Stimulated activated CD4-positive, alpha-beta T cell treated with anti-CD3 and anti-CD28 coated beads, Interleukin-1b, Interleukin-23, amount 100 ng/mL, for 4 hours (primary cell): ENCODE measurements around the gene TUFM.
"Not testable (repeated sequence)": the region's sequence is repeated elsewhere in the genome, so short reads cannot be mapped to it uniquely, and the experiment has no call there.

ENCODE experiments used
- DNase-seq, 2 donors: peaks; one replicate each; pipeline ENCODE4 v3.0.0-alpha.2; 2020; ENCODE audit warnings: low read depth in 2 of 2

TUFM gene

GRCh38 chr16:28846080-28846932, at the start of gene TUFM:
Gene TUFM, minus strand, starts transcription at chr16:28846348. Its CDS starts 79 bp downstream, at chr16:28846269.
- peak; percentile 92 to 95 for DNase-seq

- no peak for DNase-seq
These were observed 49.5 kb upstream of the TUFM start for GRCh38 chr16:28895609-28896008.

- DNase-seq = no peak
These were observed 47.1 kb upstream of the TUFM start for GRCh38 chr16:28893291-28893690.

GRCh38 chr16:28891964-28892890, 46.1 kb upstream of the TUFM start:
- DNase-seq = no peak

- DNase-seq = not testable (repeated sequence)
These were observed 44.2 kb upstream of the TUFM start for GRCh38 chr16:28890355-28890754.

- no peak for DNase-seq
These were observed 40.8 kb upstream of the TUFM start for GRCh38 chr16:28886945-28887344.

GRCh38 chr16:28884045-28884444, 37.9 kb upstream of the TUFM start:
- no peak for DNase-seq

GRCh38 chr16:28883221-28883996, 37.3 kb upstream of the TUFM start:
- DNase-seq = no peak

GRCh38 chr16:28882551-28883160, 36.5 kb upstream of the TUFM start:
- no peak for DNase-seq

GRCh38 chr16:28881565-28881964, 35.4 kb upstream of the TUFM start:
- not testable (repeated sequence) for DNase-seq

- no peak for DNase-seq
These were observed 34.8 kb upstream of the TUFM start for GRCh38 chr16:28880955-28881354.

GRCh38 chr16:28880589-28880915, 34.4 kb upstream of the TUFM start:
- no peak for DNase-seq

- peak; percentile 86 to 91 for DNase-seq
These were observed 33.9 kb upstream of the TUFM start for GRCh38 chr16:28879841-28880588.

GRCh38 chr16:28879261-28879840, 33.2 kb upstream of the TUFM start:
- no peak for DNase-seq

GRCh38 chr16:28878083-28878926, 32.2 kb upstream of the TUFM start, which contains the start of gene ATP2A1:
Gene ATP2A1, plus strand, starts transcription at chr16:28878488. Its CDS starts 184 bp downstream, at chr16:28878672.
- DNase-seq = no peak

GRCh38 chr16:28877655-28878000, 31.5 kb upstream of the TUFM start:
- no peak for DNase-seq

- no peak for DNase-seq
These were observed 31.0 kb upstream of the TUFM start for GRCh38 chr16:28876973-28877654.

- no peak for DNase-seq
These were observed 30.0 kb upstream of the TUFM start for GRCh38 chr16:28876019-28876659.
